AG10803 (cell line): Measurements from ENCODE around the gene AAMDC.

ENCODE experiments used
- DNase-seq: peaks from one replicate; pipeline ENCODE4 v3.0.0; 2010; ENCODE audit warnings: low read depth
- H3K4me3 ChIP-seq: 2 replicates; pipeline ENCODE4 v1.5.1; 2011; ENCODE audit warnings: mild to moderate bottlenecking, low read length, control low read depth
- CTCF ChIP-seq: conservative IDR thresholded peaks from 2 replicates; pipeline ENCODE4 v1.5.1; 2011; ENCODE audit warnings: mild to moderate bottlenecking, low read length, control low read depth, inconsistent platforms

The AAMDC gene

DNA sequence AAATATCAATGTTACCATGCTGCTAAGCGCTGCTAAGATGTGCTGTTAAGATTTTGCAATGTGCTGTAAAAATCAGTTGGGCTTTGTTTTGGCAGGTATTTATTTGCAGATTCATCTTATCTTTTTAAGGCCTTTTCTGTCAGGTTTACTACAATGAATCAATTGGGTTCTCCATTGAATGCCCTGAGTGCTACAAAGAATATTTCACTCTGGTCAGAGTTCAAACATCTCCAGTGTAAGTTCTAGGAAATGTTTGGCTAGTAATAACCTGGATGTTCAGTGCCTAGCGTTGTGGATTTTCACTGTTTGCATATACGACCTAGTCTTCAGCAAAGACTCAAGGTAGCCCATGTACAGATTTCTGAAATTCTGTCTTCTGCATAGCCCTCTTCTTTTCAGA lies 36.4 kb upstream of the AAMDC start:
- no peak for TF ChIP-seq CTCF
- no peak overlapping the region for H3K4me3 ChIP-seq
- no peak for DNase-seq

- no peak overlapping the region for H3K4me3 ChIP-seq
- TF ChIP-seq CTCF: no peak
- no peak for DNase-seq
These were observed 31.7 kb upstream of the AAMDC start for GRCh38 chr11:77789061-77789730.

- H3K4me3 ChIP-seq: no peak overlapping the region
- no peak for DNase-seq
- no peak for TF ChIP-seq CTCF
These were observed 31.0 kb upstream of the AAMDC start for GRCh38 chr11:77789731-77790476.

DNA sequence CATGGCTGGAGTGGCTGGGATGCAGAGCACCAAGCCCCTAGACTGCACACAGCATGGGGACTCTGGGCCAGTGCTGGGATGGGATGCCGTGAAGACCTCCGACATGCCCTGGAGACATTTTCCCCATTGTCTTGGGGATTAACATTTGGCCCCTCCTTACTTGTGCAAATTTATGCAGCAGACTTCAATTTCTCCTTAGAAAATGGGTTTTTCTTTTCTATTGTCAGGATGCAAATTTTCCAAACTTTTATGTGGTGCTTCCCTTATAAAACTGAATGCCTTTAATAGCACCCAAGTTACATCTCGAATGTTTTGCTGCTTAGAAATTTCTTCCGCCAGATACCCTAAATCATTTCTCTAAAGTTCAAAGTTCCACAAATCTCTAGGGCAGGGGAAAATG lies 29.6 kb upstream of the AAMDC start:
- no peak for DNase-seq
- no peak overlapping the region for H3K4me3 ChIP-seq
- TF ChIP-seq CTCF: no peak

DNA sequence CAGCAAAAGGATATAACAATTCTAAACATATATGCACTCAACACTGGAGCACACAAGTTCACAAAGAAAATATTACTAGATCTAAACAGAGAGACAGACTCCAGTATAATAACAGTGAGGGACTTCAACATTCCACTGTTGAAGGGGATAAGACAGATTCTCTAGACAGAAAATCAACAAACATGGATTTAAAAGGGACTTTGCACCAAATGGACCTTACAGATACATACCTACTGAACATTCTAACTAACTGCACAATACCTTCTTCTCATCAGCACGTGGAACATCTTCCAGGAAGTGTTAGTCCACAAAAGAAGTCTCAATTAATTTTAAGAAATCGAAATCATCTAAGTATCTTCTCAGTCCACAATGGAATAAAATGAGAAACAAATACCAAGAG lies 27.0 kb upstream of the AAMDC start:
- no peak for TF ChIP-seq CTCF
- no peak for DNase-seq
- H3K4me3 ChIP-seq: no peak overlapping the region

DNA sequence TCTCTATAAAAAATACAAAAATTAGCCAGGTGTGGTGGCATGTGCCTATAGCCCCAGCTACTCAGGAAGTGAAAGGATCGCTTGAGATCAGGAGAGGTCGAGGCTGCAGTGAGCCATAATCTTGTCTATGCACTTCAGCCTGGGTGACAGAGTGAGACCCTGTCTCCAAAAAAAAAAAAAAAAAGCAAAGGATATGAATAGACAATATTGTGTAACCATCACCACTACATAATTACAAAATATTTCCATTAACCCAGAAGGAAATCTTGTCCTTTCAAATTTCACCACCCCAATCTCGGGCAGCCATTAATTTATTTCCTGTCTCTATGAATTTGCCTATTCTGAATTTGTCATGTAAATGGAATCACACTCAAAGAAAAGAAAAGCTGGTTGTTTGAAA lies 21.6 kb upstream of the AAMDC start:
- peak; percentile 37 for DNase-seq
- no peak overlapping the region for H3K4me3 ChIP-seq
- TF ChIP-seq CTCF: no peak

- no peak for DNase-seq
- TF ChIP-seq CTCF: no peak
- H3K4me3 ChIP-seq: no peak overlapping the region
These were observed 20.5 kb upstream of the AAMDC start for GRCh38 chr11:77800449-77800848.
